Adrenal gland (tissue), 12 donors: ENCODE measurements around the gene STMN3. TPM values are rescaled to one million over a fixed set of nuclear protein-coding genes. Genes with fewer than 3 reads are reported as not detected.
A peak's percentile ranks its signal among the peaks of the same experiment; 100 is the strongest.

Experiments
- DNase-seq, 7 donors: peaks; one replicate each; pipeline ENCODE4 v3.0.0-alpha.2; 2019 to 2020
- H3K27ac ChIP-seq, 5 donors: fragments of 200-600 bp; sonication (generic) in 4 of 5; 1 replicate in 3 of 5; 2 replicates in 2 of 5; pipeline versions ENCODE4 v1.5.1 to v1.8.0; 2016 to 2020; ENCODE audit warnings: mild to moderate bottlenecking in 1 of 5
- H3K27me3 ChIP-seq: fragments of 200-600 bp; 2 replicates; pipeline ENCODE4 v1.8.0; 2021
- H3K36me3 ChIP-seq, 2 donors: fragments of 200-600 bp; replicated peaks in 1 of 2; 1 replicate in 1 of 2; 2 replicates in 1 of 2; pipeline versions ENCODE4 v1.5.1 to v1.8.0; 2018 to 2022
- H3K4me1 ChIP-seq, 2 donors: fragments of 200-600 bp; replicated peaks in 1 of 2; 1 replicate in 1 of 2; 2 replicates in 1 of 2; pipeline versions ENCODE4 v1.5.1 to v1.8.0; 2018 to 2021
- H3K4me3 ChIP-seq, 4 donors: fragments of 200-600 bp; sonication (generic) in 3 of 4; one replicate each; pipeline ENCODE4 v1.5.1; 2016 to 2018
- H3K9me3 ChIP-seq, 3 donors: fragments of 200-600 bp; sonication (generic) in 1 of 3; replicated peaks in 1 of 3; 1 replicate in 2 of 3; 2 replicates in 1 of 3; pipeline versions ENCODE4 v1.5.1 to v1.8.0; 2016 to 2021
- CTCF ChIP-seq, 6 experiments: fragments of 450-650 bp in 4 of 6; fragments of 200-600 bp in 2 of 6; sonication (generic) in 1 of 6; IDR thresholded peaks; 1 replicate in 5 of 6; 2 replicates in 1 of 6; pipeline versions ENCODE4 v1.5.1 to v1.8.0; 2016 to 2021; ENCODE audit warnings: antibody characterized with exemption in 6 of 6, mild to moderate bottlenecking in 2 of 6, moderate library complexity in 1 of 6
- POLR2A ChIP-seq, 2 donors: fragments of 450-650 bp; IDR thresholded peaks; one replicate each; pipeline ENCODE4 v1.6.1; 2017; ENCODE audit warnings: antibody characterized with exemption in 2 of 2, mild to moderate bottlenecking in 2 of 2, moderate library complexity in 1 of 2
- WGBS, 4 donors: extraction: QIAGEN DNeasy Blood & Tissue Kit in 2 of 4; methylation state at CpG; one replicate each; pipeline versions ENCODE4 v1.1.5 to v1.1.7; 2013 to 2017; 5-methylcytosine and 5-hydroxymethylcytosine counted together
- intact Hi-C, 2 donors: fragments of 100-400 bp; cut with DNase I; formaldehyde crosslinking; loops; one replicate each; pipeline versions ENCODE4 v1.14.1 to v1.15.0; 2022 to 2023
- polyA plus RNA-seq, 3 donors: library from polyadenylated mRNA; stranded (reverse); fragments of 200-250 nt in 2 of 3; fragments of 350-450 nt in 1 of 3; fragmentation: Illumina TruSeq in 1 of 3; extraction: RNeasy Lipid Tissue Mini Kit (QIAGEN cat#74804) in 1 of 3; gene quantifications; one replicate each; pipeline ENCODE4 v1.2.3, GENCODE V29; 2013 to 2014
- total RNA-seq, 9 donors: library from RNA; depleted of rRNA in 4 of 9; stranded (reverse); fragments of >200 nt in 4 of 9; fragments of 120-200 nt in 1 of 9; fragmentation: NEBNext Ultra II Directional in 1 of 9; extraction: Animal tissue kit (Norgen Biotek cat#: 25700) in 1 of 9; gene quantifications; one replicate each; pipeline versions ENCODE4 v1.1.0 to v1.2.4, GENCODE V29; 2013 to 2023
- donor health status: healthy with polysubstance abuse.
- donor health status: Bipolar disorder and iron deficiency.
- donor health status: DM: yes; HTN: yes; CAD: no.
- donor health status: DM: no; HTN: no; CAD: no.
- donor health status: DM: no; HTN: no; CAD: no.
- donor health status: DM: yes; HTN: yes; CAD: no.

Gene STMN3
- total and polyA plus RNA-seq, 12 donors = 29.2 to 109 (median 54.5) TPM

- H3K9me3 ChIP-seq = no peaks in the 10 kb centered on the region
- peak; percentile 77 to 92 (median 90) for DNase-seq
- H3K4me1 ChIP-seq = peaks cover 27 to 38% of the 10 kb centered on the region in 2 donors
- TF ChIP-seq POLR2A (IDR thresholded peaks at IDR 0.05) = no peak
- no peak for TF ChIP-seq CTCF (IDR thresholded peaks at IDR 0.05)
- 24 to 48% (median 42%) methylated on average over 5 to 19 of the region's 19 CpGs for WGBS, 4 donors
- H3K27me3 ChIP-seq = no peaks in the 10 kb centered on the region
- peak overlapping the region in 3 of 5 donors; percentile 34 to 92 (median 82) for H3K27ac ChIP-seq
- intact Hi-C loops = no loop called here
- H3K4me3 ChIP-seq = peak overlapping the region in 1 of 4 donors; percentile 26
- peaks cover 0 to 13% of the 10 kb centered on the region in 2 donors for H3K36me3 ChIP-seq
Measured at GRCh38 chr20:63698739-63699465, 45.7 kb upstream of the STMN3 start.

- H3K36me3 ChIP-seq = peaks cover 0 to 8% of the 10 kb centered on the region in 2 donors
Measured at GRCh38 chr20:63697868-63698545, 44.8 kb upstream of the STMN3 start.

GRCh38 chr20:63697357-63697867 lies 44.2 kb upstream of the STMN3 start:
- DNase-seq = peak in 4 of 7 donors; percentile 25 to 38 (median 30)
- peak overlapping the region in 1 of 4 donors; percentile 38 for H3K4me3 ChIP-seq
- WGBS, 4 donors = 31 to 69% (median 36%) methylated on average over 2 to 7 of the region's 7 CpGs

More at GRCh38 chr20:63697868-63698545, 44.8 kb upstream of the STMN3 start:
- H3K4me3 ChIP-seq = no peak overlapping the region
- no peak overlapping the region for H3K27ac ChIP-seq
- 68 to 77% (median 73%) methylated on average over 15 to 40 of the region's 40 CpGs for WGBS, 4 donors
- H3K27me3 ChIP-seq = no peaks in the 10 kb centered on the region
- intact Hi-C loops = no loop called here
- H3K9me3 ChIP-seq = no peaks in the 10 kb centered on the region
- H3K4me1 ChIP-seq = peaks cover 27 to 38% of the 10 kb centered on the region in 2 donors
- DNase-seq = peak in 2 of 7 donors; percentile 24 to 26
- TF ChIP-seq POLR2A (IDR thresholded peaks at IDR 0.05) (no peak), CTCF (IDR thresholded peaks at IDR 0.05) (no peak)

More at GRCh38 chr20:63697357-63697867, 44.2 kb upstream of the STMN3 start:
- intact Hi-C loops = no loop called here
- Histone ChIP-seq H3K27ac (no peak overlapping the region), H3K9me3 (no peaks in the 10 kb centered on the region), H3K4me1 (peaks cover 27 to 38% of the 10 kb centered on the region in 2 donors), H3K27me3 (no peaks in the 10 kb centered on the region), H3K36me3 (peaks cover 0 to 8% of the 10 kb centered on the region in 2 donors)
- TF ChIP-seq CTCF (IDR thresholded peaks at IDR 0.05) = no peak
- no peak for TF ChIP-seq POLR2A (IDR thresholded peaks at IDR 0.05)
